GM18526 (cell line): ENCODE data around the gene DGUOK.

Experiments used
- POLR2A ChIP-seq: IDR thresholded peaks from 3 replicates; pipeline ENCODE4 v1.6.1; 2011; ENCODE audit not compliant: insufficient read length; ENCODE audit errors: extremely low read depth

Gene DGUOK

GRCh38 chr2:73913414-73914054 is 13.1 kb upstream of the DGUOK start:
- no peak for TF ChIP-seq POLR2A

DNA sequence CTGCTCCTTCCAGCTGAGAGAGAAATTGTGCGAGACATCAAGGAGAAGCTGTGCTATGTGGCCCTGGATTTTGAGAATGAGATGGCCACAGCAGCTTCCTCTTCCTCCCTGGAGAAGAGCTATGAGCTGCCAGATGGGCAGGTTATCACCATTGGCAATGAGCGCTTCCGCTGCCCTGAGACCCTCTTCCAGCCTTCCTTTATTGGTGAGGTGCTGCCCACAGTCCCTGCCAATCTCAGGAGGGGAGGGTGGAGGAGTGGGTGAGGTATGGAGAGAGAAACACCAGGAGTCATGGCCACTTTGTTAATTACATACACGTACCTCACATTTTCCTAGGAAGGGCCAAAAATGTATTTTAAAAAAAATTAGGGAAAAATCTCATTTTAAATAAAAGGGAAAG is 12.0 kb upstream of the DGUOK start:
- TF ChIP-seq POLR2A: no peak

GRCh38 chr2:73915437-73915993 is 11.2 kb upstream of the DGUOK start:
- no peak for TF ChIP-seq POLR2A

- TF ChIP-seq POLR2A: no peak
Measured at GRCh38 chr2:73916666-73917065, 10.0 kb upstream of the DGUOK start.

- no peak for TF ChIP-seq POLR2A
Measured at GRCh38 chr2:73917296-73917695, 9.4 kb upstream of the DGUOK start.

DNA sequence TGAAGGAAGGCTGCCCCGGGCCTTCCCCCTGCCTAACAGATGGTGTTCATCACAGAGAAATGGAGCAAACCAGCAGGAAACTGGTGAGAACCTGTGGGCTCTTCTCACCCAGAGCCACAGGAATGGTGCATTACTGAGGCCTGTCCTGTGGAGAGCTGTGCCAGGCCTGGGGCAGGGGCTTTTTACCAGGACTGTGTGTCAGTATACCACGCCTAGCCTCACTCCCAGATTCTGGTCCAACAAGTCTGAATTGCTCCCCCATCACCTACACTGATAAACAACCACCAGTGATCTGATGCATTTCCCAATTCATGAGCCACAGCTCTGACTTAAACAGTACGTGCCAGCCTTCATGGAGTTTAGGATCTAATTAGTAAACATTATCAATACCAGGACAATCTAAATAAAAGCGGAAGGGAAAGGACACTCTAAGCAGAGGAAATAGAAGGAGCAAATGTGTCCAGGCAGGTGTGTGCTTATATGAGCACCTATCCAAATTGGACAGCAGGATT is 8.9 kb upstream of the DGUOK start:
- TF ChIP-seq POLR2A: no peak

DNA sequence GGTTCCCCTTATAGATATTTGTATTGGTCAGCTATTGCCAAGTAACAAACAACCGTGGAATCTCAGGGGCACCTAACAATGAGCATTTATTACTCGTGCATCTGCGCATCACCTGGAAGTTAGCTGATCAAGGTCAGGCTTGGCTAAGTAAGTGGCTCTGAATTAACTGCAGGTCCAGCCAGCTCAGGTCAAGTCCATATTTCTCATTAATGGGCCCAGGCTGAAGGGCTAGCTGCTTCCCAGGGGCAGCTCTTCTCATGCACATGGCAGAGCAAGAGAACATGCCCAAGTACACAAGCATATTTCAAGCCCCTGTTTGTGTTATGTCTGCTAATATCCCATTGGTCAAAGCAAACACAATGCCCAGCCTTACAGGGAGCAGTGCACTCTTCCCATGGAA is 7.8 kb upstream of the DGUOK start:
- no peak for TF ChIP-seq POLR2A

- no peak for TF ChIP-seq POLR2A
Measured at GRCh38 chr2:73919596-73920228, 7.0 kb upstream of the DGUOK start.

DNA sequence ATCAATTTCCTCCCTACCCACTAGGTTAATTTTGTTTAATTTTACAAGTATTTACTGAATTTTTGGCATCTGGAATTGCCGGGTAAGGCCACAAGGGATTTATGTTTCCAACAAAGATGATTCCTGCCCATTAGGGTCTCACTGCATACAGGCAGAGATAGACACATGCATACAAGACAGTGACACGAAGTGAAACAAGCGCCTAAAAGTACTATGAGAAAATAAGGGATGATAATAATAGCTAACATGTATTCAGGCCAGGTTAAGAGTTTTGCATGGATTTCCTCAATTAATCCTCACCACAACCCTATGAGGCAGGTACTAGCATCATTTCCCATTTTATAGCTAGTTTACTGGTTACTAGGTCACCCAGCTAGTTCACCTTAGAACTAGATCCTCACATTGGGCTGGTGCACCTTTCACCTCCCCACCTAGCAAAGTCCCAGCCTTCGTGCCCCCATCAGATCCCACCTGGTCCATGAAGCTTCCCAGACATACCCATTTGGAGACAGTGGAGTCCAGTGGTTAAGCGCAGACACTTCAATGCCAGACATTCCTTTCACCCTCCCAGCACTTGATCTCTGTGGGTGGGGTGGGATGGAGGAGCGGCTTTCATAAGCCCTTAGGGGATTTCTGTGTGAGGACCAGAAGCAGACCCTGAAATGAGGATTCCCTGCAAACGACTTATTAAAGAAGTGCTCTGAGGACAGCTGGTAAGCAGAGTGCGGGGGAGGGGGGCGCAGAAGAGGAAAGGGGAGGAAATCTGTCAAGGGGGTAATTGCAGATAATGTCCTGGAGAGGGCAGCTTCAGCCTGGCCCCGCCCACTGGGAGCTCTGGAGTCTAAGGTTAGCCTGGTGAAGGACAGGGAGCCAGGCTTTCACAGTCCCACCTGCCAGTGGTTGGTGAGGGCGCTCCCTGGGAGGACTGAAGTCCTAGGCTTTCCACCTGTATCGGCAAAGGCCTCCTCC is 5.8 kb upstream of the DGUOK start:
- TF ChIP-seq POLR2A: no peak

DNA sequence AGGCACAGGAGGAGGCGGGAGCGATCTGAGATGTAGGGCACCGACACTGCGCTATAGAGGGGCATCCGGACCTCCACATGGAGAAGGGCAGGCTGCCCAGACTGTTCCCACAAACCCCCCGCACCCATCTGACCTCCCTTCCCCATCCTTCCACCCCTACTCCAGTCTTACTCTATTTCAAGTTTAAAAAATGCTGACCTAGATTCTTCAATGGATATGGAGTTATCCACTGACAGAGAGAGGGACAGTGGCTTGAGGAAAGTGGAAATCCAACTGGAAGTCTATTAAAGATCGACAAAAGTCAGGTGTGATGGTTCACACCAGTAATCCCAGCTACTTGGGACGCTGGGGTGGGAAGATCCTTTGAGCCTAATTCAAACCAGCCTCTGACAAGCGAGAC is 5.1 kb upstream of the DGUOK start:
- no peak for TF ChIP-seq POLR2A

GRCh38 chr2:73922681-73923080 is 4.0 kb upstream of the DGUOK start:
- TF ChIP-seq POLR2A: no peak

DNA sequence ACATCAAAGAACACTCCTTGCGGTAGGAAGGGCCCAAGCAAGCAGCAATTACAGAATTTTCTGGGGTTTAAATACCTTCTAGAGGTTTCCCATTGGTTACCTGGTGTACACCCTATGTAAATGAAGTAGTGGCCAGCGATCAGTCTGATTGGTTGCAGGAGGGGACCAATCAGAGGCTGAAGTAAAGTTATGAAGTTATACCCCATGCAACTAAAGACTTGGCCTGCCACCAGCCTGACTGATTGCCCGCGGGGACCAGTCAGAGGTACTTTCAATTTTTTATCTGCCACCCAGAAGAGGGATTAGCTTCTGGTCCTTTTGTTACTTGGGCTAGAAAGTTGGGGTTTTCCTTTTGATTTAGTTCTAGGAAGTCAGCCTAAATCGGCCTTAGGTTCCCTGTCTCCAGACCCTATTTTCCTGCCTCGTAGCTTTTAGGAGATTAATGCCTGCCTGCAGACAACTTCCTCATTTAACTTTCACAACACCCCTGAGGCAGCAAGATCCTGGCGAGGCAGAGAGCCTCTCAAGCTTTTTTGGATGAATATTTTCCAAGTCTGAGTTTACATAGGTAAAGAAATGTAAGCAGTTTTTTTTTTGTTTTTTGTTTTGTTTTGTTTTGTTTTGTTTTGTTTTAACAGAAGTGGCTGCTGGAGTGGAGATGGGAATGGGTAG is 1.5 kb upstream of the DGUOK start:
- TF ChIP-seq POLR2A: no peak

DNA sequence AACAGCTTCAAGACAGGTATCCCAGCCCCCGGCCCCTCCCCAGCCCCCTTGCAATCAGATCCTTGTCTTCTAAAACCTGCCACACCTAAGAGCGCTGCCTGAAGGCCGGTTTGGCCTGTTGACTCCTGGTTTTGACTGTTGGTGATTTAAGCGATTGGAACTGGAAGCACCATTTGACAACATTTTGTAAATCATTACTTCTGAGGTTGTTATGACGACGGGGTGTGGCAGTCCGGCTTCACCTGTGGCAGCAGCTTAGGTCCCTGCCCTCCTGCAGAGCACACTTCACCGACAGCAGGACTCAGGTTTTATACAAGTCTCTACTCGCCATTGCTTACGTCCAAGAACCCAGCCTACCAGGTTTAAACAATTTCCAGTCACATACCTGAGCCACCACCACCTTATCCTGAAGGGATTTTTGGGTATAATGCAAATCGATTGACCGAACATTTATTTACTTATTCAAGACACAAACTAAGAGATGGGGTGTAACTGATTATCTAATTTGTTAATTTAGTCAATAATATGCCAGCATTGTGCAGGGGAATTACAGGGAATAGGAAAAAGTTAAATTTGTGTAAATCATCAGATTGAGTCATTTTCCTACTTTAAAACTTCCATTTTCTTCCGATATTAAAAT is 707 bp upstream of the DGUOK start:
- no peak for TF ChIP-seq POLR2A

DNA sequence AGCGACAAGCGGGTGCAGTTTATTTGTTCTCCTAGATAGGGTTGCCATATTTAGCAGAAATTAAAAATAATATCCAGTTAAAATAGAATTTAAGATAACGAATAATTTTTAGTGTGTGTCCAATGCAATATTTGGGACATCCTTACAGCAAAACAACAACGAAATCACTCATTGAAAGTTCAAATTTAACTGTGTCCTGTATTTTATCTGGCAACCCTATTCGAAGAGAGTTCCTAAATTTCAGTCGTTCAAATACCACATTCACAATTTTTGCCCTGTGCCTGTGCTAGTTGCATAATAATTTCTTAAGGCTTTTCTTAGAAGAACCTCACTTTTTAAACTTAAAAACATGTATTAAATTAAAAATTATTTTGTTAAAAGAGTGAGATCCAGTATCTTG is 664 bp downstream of the DGUOK start:
- no peak for TF ChIP-seq POLR2A

GRCh38 chr2:73928963-73929347 is 2.3 kb downstream of the DGUOK start:
- TF ChIP-seq POLR2A: no peak

GRCh38 chr2:73930386-73930785 is 3.7 kb downstream of the DGUOK start:
- TF ChIP-seq POLR2A: no peak
